ENCODE data around the gene UGT1A5. TPM values are rescaled to one million over a fixed set of nuclear protein-coding genes. Genes with fewer than 3 reads are reported as not detected.

Gene UGT1A5
- total and polyA plus RNA-seq, 2 experiments from 2014 or later: not detected

DNA sequence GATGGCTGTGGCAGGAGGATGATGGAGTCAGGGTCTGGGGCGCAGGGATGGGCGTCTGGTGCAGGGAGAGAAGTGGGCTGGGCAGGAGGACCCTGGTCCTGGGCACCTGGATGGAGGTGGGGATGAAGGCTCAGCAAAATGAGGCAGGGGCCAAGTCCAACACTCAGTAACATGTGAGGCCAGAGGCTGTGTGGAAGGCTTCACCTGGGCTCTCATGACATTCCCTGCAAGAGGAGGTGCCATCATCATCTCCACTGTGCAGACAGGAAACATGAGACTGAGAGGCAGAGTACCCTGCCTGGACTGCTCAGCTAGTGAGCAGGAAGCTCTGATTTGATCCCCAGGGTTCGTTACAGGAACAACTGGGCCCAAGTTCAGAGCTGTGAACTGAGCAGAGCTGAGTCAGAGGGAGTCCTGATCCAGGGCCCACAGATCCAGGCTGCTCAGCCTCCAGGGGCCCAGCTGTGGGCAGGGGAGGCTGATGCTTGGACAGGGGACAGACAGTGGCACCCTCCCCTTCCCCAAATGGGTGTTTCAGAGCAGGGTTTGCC, 104.7 kb downstream of the UGT1A5 start (continued):
- TF ChIP-seq STAT1 (IDR thresholded peaks at IDR 0.05; ENCODE audit: unreplicated experiment): no peak
- TF ChIP-seq POLR2AphosphoS5 (IDR thresholded peaks at IDR 0.05; ENCODE audit: low read depth): no peak
- TF ChIP-seq EZH2phosphoT487 (IDR thresholded peaks at IDR 0.05; ENCODE audit: unreplicated experiment): no peak
- TF ChIP-seq ZNF462 (CRISPR knock-in tag; IDR thresholded peaks at IDR 0.05): no peak
- TF ChIP-seq NANOG (IDR thresholded peaks at IDR 0.05; ENCODE audit: borderline replicate concordance): no peak

DNA sequence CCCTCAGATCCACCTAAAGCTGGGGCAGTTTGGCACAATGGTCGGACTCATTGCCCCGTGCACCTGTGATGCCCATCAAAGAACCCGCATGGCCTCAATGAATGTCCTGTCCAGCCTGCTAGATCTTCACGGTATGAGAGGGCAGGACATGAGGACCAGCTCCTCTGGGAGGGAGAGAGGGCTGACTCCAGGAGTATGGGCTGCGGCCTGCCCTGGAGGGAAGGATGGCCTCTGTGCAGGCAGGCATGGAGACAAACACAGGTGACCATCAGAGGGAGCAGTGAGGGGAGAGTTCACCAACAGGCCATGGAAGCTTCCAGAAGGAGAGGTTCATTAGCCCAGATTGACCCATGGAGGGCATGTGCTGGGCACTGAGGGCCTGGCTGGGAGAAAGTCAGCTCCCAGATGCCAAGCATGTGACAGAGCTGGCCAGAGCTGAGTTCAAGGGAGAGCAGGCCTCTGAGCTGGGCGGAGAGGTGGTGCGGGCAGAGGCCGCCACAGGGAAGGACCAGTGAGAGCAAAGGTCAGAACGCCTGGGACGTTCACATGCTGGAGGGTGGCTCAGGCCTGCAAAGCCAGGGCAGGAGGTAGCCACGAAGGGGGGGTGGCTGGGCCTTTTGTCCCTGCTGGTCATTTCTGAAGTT, 105.4 kb downstream of the UGT1A5 start:
- no peak overlapping the region for H2AFZ ChIP-seq

More for the DNA sequence above, 105.4 kb downstream of the UGT1A5 start:
- no peak overlapping the region for H3K4me3 ChIP-seq
- no peaks in the 10 kb centered on the region for H3K27me3 ChIP-seq (ENCODE audit: insufficient read depth)
- DNase-seq (ENCODE audit: low spot score) (no peak), ATAC-seq (no peak)
- no peaks in the 10 kb centered on the region for H3K4me1 ChIP-seq (ENCODE audit: insufficient read depth)
- H3K27ac ChIP-seq (ENCODE audit: low read depth): no peak overlapping the region
- no peaks in the 10 kb centered on the region; the same call in 2 of the 3 replicates for H3K4me1 Mint-ChIP-seq
- TF ChIP-seq NANOG (IDR thresholded peaks at IDR 0.05; ENCODE audit: borderline replicate concordance): no peak
- TF ChIP-seq POLR2AphosphoS5 (IDR thresholded peaks at IDR 0.05; ENCODE audit: low read depth): no peak
- H3K27ac Mint-ChIP-seq: no peak overlapping the region
- peaks cover 6% of the 10 kb centered on the region; the same call in 1 of the 2 replicates for H3K9me2 ChIP-seq (ENCODE audit: insufficient read depth)
- no peaks in the 10 kb centered on the region for H3K36me3 ChIP-seq (ENCODE audit: insufficient read depth)
- no peaks in the 10 kb centered on the region for H3K36me3 Mint-ChIP-seq (ENCODE audit: low read depth)
- H3K9me3 Mint-ChIP-seq: no peaks in the 10 kb centered on the region
- H3K4me3 Mint-ChIP-seq: no peak overlapping the region
- H3K27me3 Mint-ChIP-seq (ENCODE audit: insufficient read depth, low read depth, poor library complexity): peaks cover 14% of the 10 kb centered on the region
- no peaks in the 10 kb centered on the region for H3F3A ChIP-seq (replicated peaks; ENCODE audit: low read depth)
- no peak overlapping the region for H3K4me2 ChIP-seq
- H3K79me2 ChIP-seq (replicated peaks; ENCODE audit: insufficient read depth): no peaks in the 10 kb centered on the region
- H4K20me1 ChIP-seq (replicated peaks; ENCODE audit: insufficient read depth): no peaks in the 10 kb centered on the region

All from GM23338 (cell line).